SU-DHL-6 (cell line): ENCODE results near the gene CASP3.
"Not testable (repeated sequence)": the region's sequence is repeated elsewhere in the genome, so short reads cannot be mapped to it uniquely, and the experiment has no call there.

Experiments
- H2AFZ ChIP-seq: fragments of 200-600 bp; sonication (generic); 2 replicates; pipeline ENCODE4 v1.6.1; 2014; ENCODE audit warnings: low read depth, mild to moderate bottlenecking, moderate library complexity, mixed read lengths, antibody characterized with exemption, low read length; ENCODE audit not compliant: severe bottlenecking
- H3F3A ChIP-seq: fragments of 200-600 bp; shearing (Covaris generic); 2 replicates; pipeline ENCODE4 v1.6.0; 2016; ENCODE audit warnings: antibody characterized with exemption, mild to moderate bottlenecking; ENCODE audit not compliant: insufficient read depth
- H3K27ac ChIP-seq: fragments of 200-600 bp; sonication (generic); 2 replicates; pipeline ENCODE4 v1.5.1; 2016; ENCODE audit warnings: low read depth, mild to moderate bottlenecking, low read length, moderate library complexity, mixed read lengths
- H3K27me3 ChIP-seq: fragments of 200-600 bp; sonication (generic), shearing (Covaris generic); 2 replicates; pipeline ENCODE4 v1.6.0; 2014; ENCODE audit warnings: mild to moderate bottlenecking, low read length
- H3K36me3 ChIP-seq: fragments of 200-600 bp; sonication (generic); 2 replicates; pipeline ENCODE4 v1.6.1; 2014; ENCODE audit warnings: mild to moderate bottlenecking, low read length, mixed read lengths
- H3K4me2 ChIP-seq: fragments of 300-600, 200-600 bp; shearing (Covaris generic), sonication (generic); 2 replicates; pipeline ENCODE4 v1.6.0; 2014; ENCODE audit warnings: low read length, low read depth, mild to moderate bottlenecking; ENCODE audit not compliant: poor library complexity, severe bottlenecking
- H3K4me3 ChIP-seq: fragments of 200-600 bp; sonication (generic); 2 replicates; pipeline ENCODE4 v1.5.1; 2014; ENCODE audit warnings: antibody characterized with exemption, low read length, mild to moderate bottlenecking, mixed read lengths; ENCODE audit not compliant: insufficient read depth, poor library complexity, severe bottlenecking
- H3K79me2 ChIP-seq: fragments of 200-600 bp; sonication (generic); 2 replicates; pipeline ENCODE4 v1.6.1; 2014; ENCODE audit warnings: mild to moderate bottlenecking, low read length, moderate library complexity; ENCODE audit not compliant: insufficient read depth
- H3K9ac ChIP-seq: fragments of 200-600 bp; sonication (generic); 2 replicates; pipeline ENCODE4 v1.7.0; 2014; ENCODE audit warnings: mild to moderate bottlenecking, low read length
- H3K9me2 ChIP-seq: fragments of 200-600 bp; sonication (generic); replicated peaks from 2 replicates; pipeline ENCODE4 v1.6.1; 2014; ENCODE audit warnings: low read length; ENCODE audit not compliant: insufficient read depth
- H3K9me3 ChIP-seq: fragments of 200-600 bp; sonication (generic); 2 replicates; pipeline ENCODE4 v1.6.1; 2014; ENCODE audit warnings: low read length, mixed read lengths; ENCODE audit not compliant: insufficient read depth
- H4K20me1 ChIP-seq: fragments of 200-600 bp; sonication (generic); 2 replicates; pipeline ENCODE4 v1.6.1; 2014; ENCODE audit warnings: low read depth, mild to moderate bottlenecking, antibody characterized with exemption, low read length, moderate library complexity, mixed read lengths
- EZH2phosphoT487 ChIP-seq: fragments of 200-600 bp; sonication (generic), shearing (Covaris generic); conservative IDR thresholded peaks from 2 replicates; pipeline ENCODE4 v1.6.1; 2018; ENCODE audit warnings: mild to moderate bottlenecking, antibody characterized with exemption, low read length, moderate library complexity, mixed read lengths
- TF ChIP-seq, protein P1 (sequence below): fragments of 200-600 bp; sonication (generic); IDR thresholded peaks from one replicate; pipeline ENCODE4 v1.5.1; 2017; ENCODE audit warnings: antibody characterized with exemption, mild to moderate bottlenecking, low read length, moderate library complexity; ENCODE audit not compliant: insufficient read depth, poor library complexity, severe bottlenecking

Gene CASP3

DNA sequence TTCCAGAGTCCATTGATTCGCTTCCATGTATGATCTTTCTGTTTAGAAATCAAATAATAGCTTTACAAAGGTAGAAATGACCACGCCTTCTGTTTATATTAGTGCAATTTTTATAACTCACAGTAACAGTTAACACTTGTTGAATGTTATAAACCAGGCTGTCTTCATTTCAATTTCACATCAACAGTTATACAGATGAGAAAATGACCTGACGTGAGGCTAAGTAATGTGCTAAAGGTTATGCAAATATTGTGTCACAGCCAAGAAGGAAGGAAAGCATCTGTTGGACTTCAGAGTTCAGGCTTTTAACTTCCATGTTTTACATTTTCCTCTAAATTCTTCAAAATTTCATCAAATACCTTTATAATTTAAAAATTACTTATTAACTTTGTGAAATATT lies 13.9 kb downstream of the CASP3 start:
- no peak overlapping the region for H2AFZ ChIP-seq
- H3K4me3 ChIP-seq, result no peak overlapping the region
- H3K27me3 ChIP-seq, result no peaks in the 10 kb centered on the region
- H3K9ac ChIP-seq, result no peak overlapping the region
- no peaks in the 10 kb centered on the region for H3F3A ChIP-seq
- H4K20me1 ChIP-seq, result no peaks in the 10 kb centered on the region; the same call in 1 of the 2 replicates
- H3K9me3 ChIP-seq, result no peaks in the 10 kb centered on the region
- H3K79me2 ChIP-seq, result peaks cover 32% of the 10 kb centered on the region
- H3K9me2 ChIP-seq, result no peaks in the 10 kb centered on the region
- H3K4me2 ChIP-seq, result no peak overlapping the region
- H3K27ac ChIP-seq, result no peak overlapping the region
- peaks cover 58% of the 10 kb centered on the region for H3K36me3 ChIP-seq
- TF ChIP-seq, protein P1, sequence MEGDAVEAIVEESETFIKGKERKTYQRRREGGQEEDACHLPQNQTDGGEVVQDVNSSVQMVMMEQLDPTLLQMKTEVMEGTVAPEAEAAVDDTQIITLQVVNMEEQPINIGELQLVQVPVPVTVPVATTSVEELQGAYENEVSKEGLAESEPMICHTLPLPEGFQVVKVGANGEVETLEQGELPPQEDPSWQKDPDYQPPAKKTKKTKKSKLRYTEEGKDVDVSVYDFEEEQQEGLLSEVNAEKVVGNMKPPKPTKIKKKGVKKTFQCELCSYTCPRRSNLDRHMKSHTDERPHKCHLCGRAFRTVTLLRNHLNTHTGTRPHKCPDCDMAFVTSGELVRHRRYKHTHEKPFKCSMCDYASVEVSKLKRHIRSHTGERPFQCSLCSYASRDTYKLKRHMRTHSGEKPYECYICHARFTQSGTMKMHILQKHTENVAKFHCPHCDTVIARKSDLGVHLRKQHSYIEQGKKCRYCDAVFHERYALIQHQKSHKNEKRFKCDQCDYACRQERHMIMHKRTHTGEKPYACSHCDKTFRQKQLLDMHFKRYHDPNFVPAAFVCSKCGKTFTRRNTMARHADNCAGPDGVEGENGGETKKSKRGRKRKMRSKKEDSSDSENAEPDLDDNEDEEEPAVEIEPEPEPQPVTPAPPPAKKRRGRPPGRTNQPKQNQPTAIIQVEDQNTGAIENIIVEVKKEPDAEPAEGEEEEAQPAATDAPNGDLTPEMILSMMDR, result no peak
- no peak for TF ChIP-seq EZH2phosphoT487

DNA sequence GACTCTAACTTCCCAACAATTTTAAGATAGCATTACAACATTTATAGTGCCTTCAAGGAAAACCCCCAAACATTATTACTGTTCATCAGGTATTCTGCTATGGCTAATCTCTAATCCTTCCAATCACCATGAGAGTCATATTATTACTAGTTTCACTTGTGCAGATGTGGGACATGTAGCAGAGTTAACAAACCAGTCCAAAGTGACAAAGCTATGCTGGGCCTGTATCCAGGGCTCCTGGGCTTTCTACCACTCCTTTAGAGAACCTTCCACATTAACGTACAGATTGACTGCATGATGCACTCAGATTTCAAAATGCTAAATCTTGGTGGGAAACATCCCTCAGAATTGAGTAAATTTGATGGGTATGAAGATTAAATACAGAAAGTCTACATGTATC lies 16.4 kb downstream of the CASP3 start:
- Histone ChIP-seq H3K9me2 (no peaks in the 10 kb centered on the region), H3K27me3 (no peaks in the 10 kb centered on the region), H3K4me2 (no peak overlapping the region), H4K20me1 (no peaks in the 10 kb centered on the region), H2AFZ (no peak overlapping the region), H3K4me3 (no peak overlapping the region), H3K27ac (no peak overlapping the region), H3K79me2 (peaks cover 7% of the 10 kb centered on the region; the same call in 1 of the 2 replicates), H3F3A (no peaks in the 10 kb centered on the region), H3K9me3 (no peaks in the 10 kb centered on the region), H3K9ac (no peak overlapping the region), H3K36me3 (peaks cover 66% of the 10 kb centered on the region)
- TF ChIP-seq, protein P1, result no peak
- TF ChIP-seq EZH2phosphoT487, result no peak

DNA sequence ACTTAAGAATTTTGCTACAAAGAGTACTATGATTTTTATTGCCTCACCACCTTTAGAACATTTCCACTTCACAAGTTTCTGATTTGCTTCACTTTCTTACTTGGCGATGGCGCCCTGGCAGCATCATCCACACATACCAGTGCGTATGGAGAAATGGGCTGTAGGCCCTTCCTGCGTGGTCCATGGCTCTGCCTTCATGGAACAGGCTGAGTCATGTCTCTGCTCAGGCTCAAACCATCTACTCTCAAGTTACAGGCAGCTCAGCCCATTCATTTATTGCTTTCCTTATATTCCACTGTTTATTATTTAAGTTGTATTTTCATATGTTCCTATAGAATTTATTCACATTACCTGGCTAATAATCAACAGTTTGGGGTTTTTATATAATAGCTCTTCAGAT lies 21.1 kb downstream of the CASP3 start:
- peaks cover 34% of the 10 kb centered on the region for H3K36me3 ChIP-seq
- H3K9me2 ChIP-seq, result no peaks in the 10 kb centered on the region
- no peak overlapping the region for H3K4me2 ChIP-seq
- TF ChIP-seq, protein P1, result no peak
- TF ChIP-seq EZH2phosphoT487, result no peak
- no peaks in the 10 kb centered on the region for H3K79me2 ChIP-seq
- no peak overlapping the region for H3K27ac ChIP-seq
- H3K27me3 ChIP-seq, result no peaks in the 10 kb centered on the region
- no peaks in the 10 kb centered on the region for H3K9me3 ChIP-seq
- no peak overlapping the region for H3K4me3 ChIP-seq
- no peak overlapping the region for H2AFZ ChIP-seq
- H3F3A ChIP-seq, result peaks cover 5% of the 10 kb centered on the region; the same call in 1 of the 2 replicates
- no peak overlapping the region for H3K9ac ChIP-seq
- H4K20me1 ChIP-seq, result no peaks in the 10 kb centered on the region

DNA sequence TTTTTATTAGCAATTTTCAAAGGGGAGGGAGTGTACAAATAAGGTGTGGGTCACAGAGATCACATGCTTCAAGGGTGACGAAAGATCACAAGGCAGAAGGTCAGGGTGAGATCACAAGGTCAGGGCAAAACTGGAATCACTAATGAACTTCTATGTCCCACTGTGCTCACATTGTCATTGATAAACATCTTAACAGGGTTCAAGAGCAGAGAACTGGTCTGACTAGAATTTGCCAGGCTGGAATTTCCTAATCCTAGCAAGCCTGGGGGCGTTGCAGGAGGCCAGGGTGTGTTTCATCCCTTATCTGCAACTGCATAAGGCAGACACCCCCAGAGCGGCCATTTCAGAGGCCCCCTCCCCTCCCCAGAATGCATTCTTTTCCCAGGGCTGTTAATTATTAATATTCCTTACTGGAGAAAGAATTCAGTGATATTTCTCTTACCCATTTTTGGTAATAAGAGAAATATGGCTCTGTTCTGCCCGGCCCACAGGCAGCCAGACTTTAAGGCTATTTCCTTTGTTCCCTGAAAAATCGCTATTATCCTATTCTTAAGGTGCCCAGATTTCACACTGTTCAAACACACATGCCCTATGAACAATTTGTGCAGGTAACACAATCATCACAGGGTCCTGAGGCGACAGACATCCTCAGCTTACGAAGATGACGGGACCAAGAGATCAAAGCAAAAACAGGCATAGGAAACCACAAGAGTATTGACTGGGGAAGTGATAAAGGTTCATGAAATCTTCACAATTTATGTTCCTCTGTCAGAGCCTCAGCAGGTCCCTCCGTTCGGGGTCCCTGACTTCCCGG lies 23.3 kb downstream of the CASP3 start:
- H4K20me1 ChIP-seq, H3K27me3 ChIP-seq, H3F3A ChIP-seq, H2AFZ ChIP-seq, H3K79me2 ChIP-seq, H3K9me3 ChIP-seq, H3K9ac ChIP-seq, H3K4me2 ChIP-seq, H3K9me2 ChIP-seq, H3K27ac ChIP-seq, H3K4me3 ChIP-seq: not testable (repeated sequence)
- H3K36me3 ChIP-seq, result peaks cover 21% of the 10 kb centered on the region
